ENCODE results near the gene GSE1.

GSE1 gene

DNA sequence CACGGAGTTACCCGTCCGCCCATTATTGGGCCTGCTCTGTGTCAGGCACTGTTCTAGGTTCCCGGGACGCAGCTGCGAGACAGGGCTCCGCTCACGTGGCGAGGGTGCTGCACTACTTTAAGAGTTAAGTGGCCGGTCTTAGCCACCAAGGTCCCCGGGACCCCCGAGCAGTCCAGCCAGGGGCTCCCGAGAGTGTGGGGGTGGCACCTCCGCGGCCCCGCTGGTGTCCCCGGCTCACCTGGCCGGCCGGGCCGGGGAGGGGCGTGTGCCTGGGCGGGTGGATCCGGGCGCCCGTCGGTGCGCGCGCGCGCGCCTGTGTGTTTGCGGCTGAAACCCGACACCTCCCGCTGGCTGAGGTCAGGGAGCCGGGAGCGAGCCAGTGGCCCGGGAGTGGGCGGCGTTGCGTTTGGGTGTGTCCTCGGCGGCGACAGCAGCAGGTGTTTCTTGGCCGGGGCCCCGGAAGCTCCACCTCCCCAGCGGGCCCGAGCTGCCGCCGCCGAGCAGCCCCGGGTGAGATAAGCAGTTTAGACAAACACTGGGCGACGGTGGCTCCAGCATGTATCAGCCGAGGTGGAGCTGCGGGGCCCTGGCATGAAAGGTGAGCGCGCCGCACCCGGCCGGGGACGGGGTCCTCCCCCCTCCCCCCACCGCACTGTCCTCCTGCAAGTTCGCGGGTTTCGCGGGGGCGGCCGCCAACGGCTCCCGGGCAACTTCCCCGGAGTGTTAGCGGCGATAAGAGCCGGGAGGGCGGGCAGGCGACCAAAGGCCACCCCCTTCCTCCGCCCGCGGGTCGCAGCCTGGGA, at the start of gene GSE1:
GSE1 (plus strand) TSS at position 522 of the 803 bp plus-strand sequence; CDS start at position 592, 70 bp downstream.
- H3K4me3 ChIP-seq (ENCODE audit: low read depth, low read length): peak within 1 kb of the TSS; percentile 49
- TF ChIP-seq, protein P1, sequence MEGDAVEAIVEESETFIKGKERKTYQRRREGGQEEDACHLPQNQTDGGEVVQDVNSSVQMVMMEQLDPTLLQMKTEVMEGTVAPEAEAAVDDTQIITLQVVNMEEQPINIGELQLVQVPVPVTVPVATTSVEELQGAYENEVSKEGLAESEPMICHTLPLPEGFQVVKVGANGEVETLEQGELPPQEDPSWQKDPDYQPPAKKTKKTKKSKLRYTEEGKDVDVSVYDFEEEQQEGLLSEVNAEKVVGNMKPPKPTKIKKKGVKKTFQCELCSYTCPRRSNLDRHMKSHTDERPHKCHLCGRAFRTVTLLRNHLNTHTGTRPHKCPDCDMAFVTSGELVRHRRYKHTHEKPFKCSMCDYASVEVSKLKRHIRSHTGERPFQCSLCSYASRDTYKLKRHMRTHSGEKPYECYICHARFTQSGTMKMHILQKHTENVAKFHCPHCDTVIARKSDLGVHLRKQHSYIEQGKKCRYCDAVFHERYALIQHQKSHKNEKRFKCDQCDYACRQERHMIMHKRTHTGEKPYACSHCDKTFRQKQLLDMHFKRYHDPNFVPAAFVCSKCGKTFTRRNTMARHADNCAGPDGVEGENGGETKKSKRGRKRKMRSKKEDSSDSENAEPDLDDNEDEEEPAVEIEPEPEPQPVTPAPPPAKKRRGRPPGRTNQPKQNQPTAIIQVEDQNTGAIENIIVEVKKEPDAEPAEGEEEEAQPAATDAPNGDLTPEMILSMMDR (IDR thresholded peaks at IDR 0.05; ENCODE audit: low read depth, low read length): no peak
- DNase-seq (ENCODE audit: low read depth, low spot score): peak; percentile 77
- in situ Hi-C loops (cut with HindIII; ENCODE audit: low sequenced_read_pairs): no loop called here

DNA sequence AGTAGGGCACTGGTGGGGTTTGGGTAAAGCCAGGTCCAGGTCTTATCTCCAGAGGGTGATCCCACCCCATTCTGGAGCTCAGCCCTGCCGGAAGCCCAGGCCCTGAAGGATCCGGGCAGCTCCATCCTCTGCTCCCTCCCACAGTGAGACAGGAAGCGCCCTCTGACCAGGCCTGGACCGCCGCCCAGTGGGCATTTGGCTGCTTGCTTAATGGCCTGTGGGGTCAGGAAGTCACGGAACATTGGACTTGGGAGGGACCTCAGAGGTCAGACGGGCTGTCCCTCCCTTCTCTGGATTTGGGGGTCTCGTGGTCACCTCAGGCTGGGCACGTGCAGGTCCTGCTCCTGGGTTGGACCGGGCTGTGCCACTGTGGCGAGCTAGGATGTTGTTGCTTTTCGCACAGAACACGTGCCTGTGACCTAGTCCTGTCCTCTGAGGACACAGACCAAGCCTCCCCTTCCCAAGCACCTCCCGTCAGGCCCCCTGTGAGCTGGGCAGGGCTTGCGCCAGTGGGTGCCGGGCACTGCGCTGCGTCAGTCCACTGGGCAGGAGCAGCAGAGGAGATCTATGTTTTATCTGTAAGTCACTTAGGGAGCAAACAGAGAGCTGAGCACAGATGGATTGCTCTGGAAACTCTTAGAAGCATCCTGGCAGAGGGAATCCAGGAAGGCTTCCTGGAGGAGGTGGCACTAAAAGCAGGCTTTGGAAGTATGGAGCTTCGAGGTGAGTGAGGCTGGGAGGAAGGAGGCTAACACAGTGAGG, 49.4 kb upstream of the GSE1 start:
- TF ChIP-seq, protein P1 (IDR thresholded peaks at IDR 0.05; ENCODE audit: low read depth, low read length): no peak
- H3K4me3 ChIP-seq (ENCODE audit: low read depth, low read length): no peak overlapping the region
- peak; percentile 40 for DNase-seq (ENCODE audit: low read depth, low spot score)
- in situ Hi-C loops (cut with HindIII; ENCODE audit: low sequenced_read_pairs): no loop called here

DNA sequence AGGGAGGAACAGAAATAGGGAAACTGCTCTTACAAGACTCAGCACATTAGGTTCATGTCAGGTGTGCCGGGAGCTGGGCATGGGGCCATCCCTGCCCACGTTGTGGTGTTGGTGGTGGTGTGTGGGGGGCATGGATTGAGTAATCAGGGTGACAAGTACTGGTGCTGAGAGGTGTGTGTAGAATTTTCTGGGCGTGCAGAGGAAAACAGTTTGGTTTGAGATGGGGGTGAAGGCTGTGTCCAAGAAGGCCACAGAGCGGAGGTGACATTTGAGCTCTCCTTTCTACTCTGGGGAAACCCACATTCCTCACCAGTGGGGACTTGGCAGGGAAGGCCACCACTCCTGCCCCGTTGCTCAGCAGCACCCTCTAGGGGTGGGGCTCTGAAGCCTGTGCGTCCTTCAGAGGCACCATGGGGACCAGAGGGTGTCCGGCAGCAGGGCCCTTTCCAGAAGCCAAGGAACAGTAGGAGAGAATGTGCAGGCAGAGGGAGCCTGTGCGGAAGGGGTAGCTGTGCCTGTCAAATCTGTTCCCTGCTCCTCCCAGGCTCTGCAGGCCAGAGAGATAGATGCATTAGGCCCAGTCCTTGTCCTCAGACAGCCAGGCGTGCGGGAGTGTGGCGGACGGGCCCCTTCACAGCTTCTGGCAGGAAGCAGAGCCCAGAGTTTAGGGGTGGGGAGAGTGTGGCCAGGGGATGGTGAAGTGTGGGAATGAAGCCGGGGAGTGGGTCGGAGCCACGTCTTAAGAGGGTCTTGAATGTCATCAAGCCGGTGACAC, 48.7 kb upstream of the GSE1 start:
- H3K4me3 ChIP-seq (ENCODE audit: low read depth, low read length): no peak overlapping the region
- in situ Hi-C loops (cut with HindIII; ENCODE audit: low sequenced_read_pairs): no loop called here
- DNase-seq (ENCODE audit: low read depth, low spot score): no peak
- TF ChIP-seq, protein P1 (IDR thresholded peaks at IDR 0.05; ENCODE audit: low read depth, low read length): peak; percentile 63

DNA sequence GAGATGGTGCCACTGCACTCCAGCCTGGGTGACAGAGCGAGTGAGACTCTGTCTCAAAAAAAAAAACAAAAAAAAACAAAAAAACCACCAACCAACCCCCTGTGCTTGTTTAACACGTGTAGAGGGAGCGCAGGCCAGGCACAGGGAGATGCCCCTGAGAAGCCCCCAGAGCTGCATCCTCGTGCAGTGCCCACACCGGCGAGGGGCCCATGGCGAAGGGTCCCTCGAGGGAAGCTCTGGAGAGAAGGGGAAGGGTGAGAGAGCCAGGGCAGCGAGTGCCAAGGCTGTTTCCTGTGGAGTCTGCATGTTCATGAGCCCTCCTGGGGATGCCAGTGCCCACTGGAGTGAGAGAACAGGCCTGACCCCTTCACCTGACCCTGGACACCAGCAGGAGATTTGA, 47.8 kb upstream of the GSE1 start:
- no peak for DNase-seq (ENCODE audit: low read depth, low spot score)
- in situ Hi-C loops (cut with HindIII; ENCODE audit: low sequenced_read_pairs): no loop called here
- TF ChIP-seq, protein P1 (IDR thresholded peaks at IDR 0.05; ENCODE audit: low read depth, low read length): no peak

DNA sequence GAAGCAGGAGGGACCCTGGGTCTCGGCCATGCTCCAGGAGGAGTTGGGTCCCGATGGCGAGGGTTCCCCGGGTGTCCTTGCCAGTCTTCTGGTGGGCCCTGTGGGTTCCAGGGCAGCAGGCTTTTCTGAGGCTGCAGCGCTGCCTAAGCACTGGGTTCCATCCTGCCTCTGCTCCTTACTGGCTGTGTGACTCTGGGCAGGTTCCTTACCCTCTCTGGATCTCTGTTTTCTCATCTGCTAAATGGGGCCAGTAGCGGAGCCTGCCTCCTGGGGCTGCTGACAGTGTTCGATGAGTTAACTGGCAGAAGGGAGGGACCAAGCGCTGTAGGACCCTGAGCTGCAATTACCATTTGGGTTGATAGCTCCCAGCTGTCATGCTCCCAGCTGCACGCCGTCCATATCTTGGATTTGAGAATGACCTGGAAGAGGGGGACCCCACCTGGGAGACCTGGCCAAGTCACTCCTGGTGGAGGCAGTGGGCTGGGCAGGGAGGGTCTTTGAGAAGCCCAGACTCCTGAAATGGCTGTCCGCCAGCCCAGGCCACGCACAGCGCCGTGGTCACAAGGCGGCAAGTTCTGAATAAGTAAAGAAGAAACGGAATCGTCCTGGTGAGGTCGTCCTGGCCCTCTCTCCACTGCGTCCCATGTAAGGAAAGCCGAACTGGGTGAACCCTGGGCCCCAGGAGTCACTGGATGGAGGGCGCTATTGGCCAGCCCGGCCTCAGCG, 47.2 kb upstream of the GSE1 start:
- TF ChIP-seq, protein P1 (IDR thresholded peaks at IDR 0.05; ENCODE audit: low read depth, low read length): no peak
- no peak for DNase-seq (ENCODE audit: low read depth, low spot score)
- H3K4me3 ChIP-seq (ENCODE audit: low read depth, low read length): no peak overlapping the region
- in situ Hi-C loops (cut with HindIII; ENCODE audit: low sequenced_read_pairs): no loop called here

More for the DNA sequence above, 47.8 kb upstream of the GSE1 start:
- no peak overlapping the region for H3K4me3 ChIP-seq (ENCODE audit: low read depth, low read length)

All from astrocyte of the spinal cord (primary cell).